Amniotic stem cell (primary cell): ENCODE measurements around the gene CPXCR1.
"Not testable (repeated sequence)": the region's sequence is repeated elsewhere in the genome, so short reads cannot be mapped to it uniquely, and the experiment has no call there.

ENCODE experiments used
- DNase-seq: peaks from one replicate; lab custom pipeline; 2025; lab: John Stamatoyannopoulos, UW

The CPXCR1 gene

DNA sequence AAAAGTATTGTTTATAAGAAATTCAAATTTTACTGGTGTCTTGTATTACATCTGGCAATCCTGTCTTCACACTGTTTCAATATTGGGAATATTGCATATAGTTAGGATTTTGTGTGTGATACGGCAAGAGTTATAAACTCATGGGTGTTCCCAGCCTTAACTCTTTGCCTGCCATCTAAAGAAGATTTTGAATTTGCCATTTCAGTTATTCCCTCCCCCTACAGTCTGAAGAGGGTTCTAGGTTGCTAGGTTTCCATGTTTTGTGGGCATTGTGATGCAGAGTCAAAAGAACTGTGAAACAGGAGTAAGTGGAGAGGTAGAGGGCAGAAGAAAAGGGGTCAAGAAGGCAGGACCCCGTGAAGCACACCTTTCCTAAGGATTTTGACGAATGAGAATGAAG, at the start of gene CPXCR1:
TSS of gene CPXCR1 (plus strand) at position 301 of the 400 bp plus-strand sequence. CDS start 6,190 bp downstream, outside the sequence.
- no peak for DNase-seq

DNA sequence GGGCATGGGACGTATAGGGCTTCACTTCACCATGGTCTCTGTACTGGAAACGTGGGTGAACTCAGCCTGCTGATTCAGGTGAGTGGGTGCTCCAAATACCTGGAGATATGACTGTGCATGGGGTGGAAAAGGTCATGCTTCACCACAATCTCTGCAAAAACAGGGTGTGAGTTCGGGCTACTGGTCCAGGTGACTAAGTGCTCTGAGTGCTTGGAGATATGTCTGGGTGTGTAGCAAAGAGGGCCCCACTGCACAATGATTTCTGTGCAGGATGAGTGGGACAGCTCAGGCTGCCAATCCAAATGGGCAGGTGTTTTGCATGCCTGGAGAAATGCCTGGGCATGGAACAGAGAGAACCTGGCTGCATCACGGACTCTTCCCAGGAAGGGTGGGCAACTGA, 11.2 kb upstream of the CPXCR1 start:
- no peak for DNase-seq

DNA sequence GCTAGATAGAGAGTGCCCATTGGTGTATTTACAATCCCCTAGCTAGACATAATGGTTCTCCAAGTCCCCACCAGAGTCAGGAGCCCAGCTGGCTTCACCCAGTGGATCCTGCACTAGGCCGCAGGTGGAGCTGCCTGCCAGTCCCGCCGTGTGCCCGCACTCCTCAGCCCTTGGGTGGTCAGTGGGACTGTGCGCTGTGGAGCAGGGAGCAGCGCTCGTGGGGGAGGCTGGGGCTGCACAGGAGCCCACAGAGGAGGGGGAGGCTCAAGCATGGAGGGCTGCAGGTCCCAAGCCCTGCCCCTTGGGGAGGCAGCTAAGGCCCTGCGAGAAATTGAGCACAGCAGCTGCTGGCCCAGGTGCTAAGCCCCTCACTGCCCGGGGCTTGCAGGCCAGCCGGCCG, 810 bp upstream of the CPXCR1 start:
- DNase-seq: not testable (repeated sequence)

- not testable (repeated sequence) for DNase-seq
These were observed 5.3 kb downstream of the CPXCR1 start for GRCh38 chrX:88752339-88752738.

DNA sequence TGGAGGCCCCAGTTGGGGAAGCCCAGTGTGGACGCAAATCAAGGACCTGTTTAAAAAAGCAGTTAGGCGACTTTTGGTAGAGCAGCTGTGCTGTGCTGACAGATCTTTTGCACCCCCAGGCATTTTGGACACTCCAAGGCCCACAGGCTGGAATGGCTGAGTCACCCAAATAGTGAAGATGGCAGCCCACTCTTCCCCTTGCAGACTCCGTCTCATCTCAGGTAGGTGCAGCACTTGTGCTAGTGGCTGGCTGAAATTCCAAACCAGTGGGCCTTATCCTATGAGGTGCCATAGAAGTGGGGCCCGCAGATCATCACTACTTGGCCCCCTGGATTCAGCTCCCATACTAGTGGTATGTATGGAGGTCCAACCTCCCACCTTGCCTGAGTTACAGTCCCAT, 42.8 kb downstream of the CPXCR1 start:
- DNase-seq: no peak
